ENCODE measurements around the gene HNF1B. TPM values are rescaled to one million over a fixed set of nuclear protein-coding genes. Genes with fewer than 3 reads are reported as not detected.

Gene HNF1B
- polyA plus RNA-seq, 5 donors = 28.8 to 40.1 (median 35.8) TPM

Other genes starting within 250 kb of the HNF1B start
- gene SYNRG, start 135.6 kb downstream of the HNF1B start, polyA plus RNA-seq (ENCODE audit: insufficient read depth in 1 of 5, insufficient read length in 5 of 5, low replicate concordance in 1 of 5) = 10 to 100 TPM; 31.0 to 40.7 (median 38.0) TPM
- gene DDX52, start 101.6 kb downstream of the HNF1B start, polyA plus RNA-seq (ENCODE audit: insufficient read depth in 1 of 5, insufficient read length in 5 of 5, low replicate concordance in 1 of 5) = 10 to 100 TPM; 28.4 to 40.8 (median 37.1) TPM
- under 1 TPM in 2 of 5 donors, not detected in 3; 0.21 to 0.29 TPM for gene TBC1D3K, start 179.4 kb upstream of the HNF1B start, polyA plus RNA-seq (ENCODE audit: insufficient read depth in 1 of 5, insufficient read length in 5 of 5, low replicate concordance in 1 of 5)
- 10 to 100 TPM; 25.2 to 40.9 (median 32.2) TPM for gene TBC1D3L, start 244.0 kb upstream of the HNF1B start, polyA plus RNA-seq (ENCODE audit: insufficient read depth in 1 of 5, insufficient read length in 5 of 5, low replicate concordance in 1 of 5)

All from right lung (tissue), 5 donors.